Lower leg skin (tissue), 4 donors: ENCODE measurements around the gene RAP1B. TPM values are rescaled to one million over a fixed set of nuclear protein-coding genes. Genes with fewer than 3 reads are reported as not detected.

Source experiments
- DNase-seq, 2 donors: peaks; one replicate each; pipeline ENCODE4 v3.0.0-alpha.2; 2019; ENCODE audit warnings: low spot score in 2 of 2
- H3K4me3 ChIP-seq: fragments of 200-600 bp; sonication (generic); 2 replicates; pipeline ENCODE4 v1.5.1; 2017; ENCODE audit warnings: mild to moderate bottlenecking, low read depth; ENCODE audit not compliant: poor library complexity, severe bottlenecking
- CTCF ChIP-seq, 3 donors: fragments of 450-650 bp; IDR thresholded peaks; one replicate each; pipeline ENCODE4 v1.5.1; 2016; ENCODE audit warnings: antibody characterized with exemption in 3 of 3, mild to moderate bottlenecking in 3 of 3, moderate library complexity in 2 of 3
- POLR2A ChIP-seq, 2 donors: fragments of 450-650 bp; IDR thresholded peaks; one replicate each; pipeline ENCODE4 v1.6.1; 2016 to 2017; ENCODE audit warnings: antibody characterized with exemption in 2 of 2, mild to moderate bottlenecking in 1 of 2, moderate library complexity in 1 of 2
- WGBS, 2 donors: methylation state at CpG; one replicate each; pipeline ENCODE4 v1.1.5; 2018; 5-methylcytosine and 5-hydroxymethylcytosine counted together
- intact Hi-C: fragments of 100-400 bp; cut with DNase I; formaldehyde crosslinking; loops from one replicate; pipeline ENCODE4 v1.15.0; 2023; ENCODE audit warnings: low total_unique reads
- total RNA-seq, 4 donors: library from RNA; depleted of rRNA; stranded (reverse); fragments of >200 nt; gene quantifications; one replicate each; pipeline ENCODE4 v1.1.0, GENCODE V29; 2016

RAP1B gene
- total RNA-seq, 4 donors from 2014 or later: 96.1 to 183 (median 123) TPM

- no peak overlapping the region for H3K4me3 ChIP-seq
- 82 to 83% methylated on average over 2 of the region's 2 CpGs for whole genome bisulfite sequencing, 2 donors
- intact Hi-C loops: no loop called here
These were observed 38.0 kb upstream of the RAP1B start for GRCh38 chr12:68572661-68573060.

GRCh38 chr12:68573406-68573805 is 37.3 kb upstream of the RAP1B start:
- intact Hi-C loops: no loop called here
- TF ChIP-seq POLR2A (IDR thresholded peaks at IDR 0.05) (no peak), CTCF (IDR thresholded peaks at IDR 0.05) (no peak)
- DNase-seq: no peak
- WGBS, 2 donors: 86 to 96% methylated on average over 1 of the region's 1 CpG
- no peak overlapping the region for H3K4me3 ChIP-seq

More at GRCh38 chr12:68572661-68573060, 38.0 kb upstream of the RAP1B start:
- no peak for DNase-seq
- TF ChIP-seq CTCF (IDR thresholded peaks at IDR 0.05) (no peak), POLR2A (IDR thresholded peaks at IDR 0.05) (no peak)

GRCh38 chr12:68577949-68578348 is 32.8 kb upstream of the RAP1B start:
- TF ChIP-seq CTCF (IDR thresholded peaks at IDR 0.05) (no peak), POLR2A (IDR thresholded peaks at IDR 0.05) (no peak)
- DNase-seq: no peak
- intact Hi-C loops: no loop called here
- H3K4me3 ChIP-seq: no peak overlapping the region
- WGBS, 2 donors: 78 to 83% methylated on average over 1 of the region's 1 CpG

- 88 to 92% methylated on average over 6 of the region's 6 CpGs for WGBS, 2 donors
These were observed 31.9 kb upstream of the RAP1B start for GRCh38 chr12:68578765-68579164.

GRCh38 chr12:68579254-68579653 is 31.4 kb upstream of the RAP1B start:
- DNase-seq: no peak
- intact Hi-C loops: no loop called here
- TF ChIP-seq POLR2A (IDR thresholded peaks at IDR 0.05) (no peak), CTCF (IDR thresholded peaks at IDR 0.05) (no peak)
- WGBS, 2 donors: 83 to 90% methylated on average over 5 of the region's 5 CpGs
- H3K4me3 ChIP-seq: no peak overlapping the region

More at GRCh38 chr12:68578765-68579164, 31.9 kb upstream of the RAP1B start:
- intact Hi-C loops: no loop called here
- no peak overlapping the region for H3K4me3 ChIP-seq
- DNase-seq: no peak
- TF ChIP-seq CTCF (IDR thresholded peaks at IDR 0.05) (no peak), POLR2A (IDR thresholded peaks at IDR 0.05) (no peak)

GRCh38 chr12:68580911-68581310 is 29.8 kb upstream of the RAP1B start:
- H3K4me3 ChIP-seq: no peak overlapping the region
- 89 to 92% methylated on average over 1 of the region's 1 CpG for whole genome bisulfite sequencing, 2 donors
- DNase-seq: no peak
- TF ChIP-seq POLR2A (IDR thresholded peaks at IDR 0.05) (no peak), CTCF (IDR thresholded peaks at IDR 0.05) (no peak)
- intact Hi-C loops: no loop called here
